Keratinocyte (primary cell): Measurements from ENCODE around the gene CRABP1. TPM values are rescaled to one million over a fixed set of nuclear protein-coding genes. Genes with fewer than 3 reads are reported as not detected.

Source experiments
- DNase-seq: peaks from one replicate; pipeline ENCODE4 v3.0.0-alpha.2; 2011; ENCODE audit warnings: low read depth, missing footprints, low spot score
- FAIRE-seq: peaks from 2 replicates; lab custom pipeline; 2011; peaks lifted over from hg19 to GRCh38; lab: Jason Lieb, UNC
- H2AFZ ChIP-seq: 2 replicates; pipeline ENCODE4 v1.6.0; 2012; ENCODE audit warnings: low read length, control low read depth, inconsistent platforms; ENCODE audit not compliant: control insufficient read depth
- H3K27ac ChIP-seq: 2 replicates; pipeline ENCODE4 v1.5.1; 2011; ENCODE audit warnings: low read length; ENCODE audit not compliant: control insufficient read depth, insufficient read depth
- H3K27me3 ChIP-seq: 3 replicates; pipeline ENCODE4 v1.6.0; 2011; ENCODE audit warnings: low read length; ENCODE audit not compliant: control insufficient read depth, insufficient read depth; ENCODE audit errors: extremely low read depth
- H3K36me3 ChIP-seq, 2 experiments: 2 replicates in 1 of 2; 3 replicates in 1 of 2; pipeline ENCODE4 v1.5.1; 2011; ENCODE audit warnings: low read length in 2 of 2, mild to moderate bottlenecking in 1 of 2; ENCODE audit not compliant: control insufficient read depth in 2 of 2, insufficient read depth in 2 of 2; ENCODE audit errors: extremely low read depth in 1 of 2
- H3K4me1 ChIP-seq: 3 replicates; pipeline ENCODE4 v1.5.1; 2011; ENCODE audit warnings: low read length; ENCODE audit not compliant: control insufficient read depth, insufficient read depth; ENCODE audit errors: extremely low read depth
- H3K4me2 ChIP-seq: 3 replicates; pipeline ENCODE4 v1.6.0; 2011; ENCODE audit warnings: low read depth, low read length; ENCODE audit not compliant: control insufficient read depth, insufficient read depth; ENCODE audit errors: extremely low read depth
- H3K4me3 ChIP-seq, 3 experiments: fragments of 200-600 bp in 1 of 3; sonication (generic) in 1 of 3; 2 replicates in 2 of 3; 3 replicates in 1 of 3; pipeline ENCODE4 v1.5.1; 2011 to 2016; ENCODE audit warnings: low read length in 3 of 3, mild to moderate bottlenecking in 3 of 3, control low read depth in 2 of 3, inconsistent platforms in 1 of 3, low read depth in 1 of 3, mixed read lengths in 1 of 3, mixed run types in 1 of 3, moderate library complexity in 1 of 3; ENCODE audit not compliant: control insufficient read depth in 2 of 3, insufficient read depth in 2 of 3; ENCODE audit errors: extremely low read depth in 1 of 3
- H3K79me2 ChIP-seq: 2 replicates; pipeline ENCODE4 v1.6.0; 2012; ENCODE audit warnings: low read length; ENCODE audit not compliant: control insufficient read depth, insufficient read depth
- H3K9ac ChIP-seq: 3 replicates; pipeline ENCODE4 v1.6.0; 2011; ENCODE audit warnings: low read length; ENCODE audit not compliant: control insufficient read depth, insufficient read depth; ENCODE audit errors: extremely low read depth
- H3K9me1 ChIP-seq: 3 replicates; pipeline ENCODE4 v1.6.0; 2011; ENCODE audit warnings: low read length; ENCODE audit not compliant: control insufficient read depth, insufficient read depth; ENCODE audit errors: extremely low read depth
- H3K9me3 ChIP-seq: 2 replicates; pipeline ENCODE4 v1.5.1; 2012; ENCODE audit warnings: low read depth, low read length; ENCODE audit not compliant: control insufficient read depth
- H4K20me1 ChIP-seq: 3 replicates; pipeline ENCODE4 v1.6.0; 2011; ENCODE audit warnings: low read length; ENCODE audit not compliant: control insufficient read depth, insufficient read depth; ENCODE audit errors: extremely low read depth
- CTCF ChIP-seq, 3 experiments: IDR thresholded peaks in 1 of 3; conservative IDR thresholded peaks in 1 of 3; optimal IDR thresholded peaks in 1 of 3; 2 replicates in 2 of 3; 3 replicates in 1 of 3; pipeline versions ENCODE3 to v1.5.1; 2011; ENCODE audit warnings: low read length in 3 of 3, mild to moderate bottlenecking in 3 of 3, moderate library complexity in 2 of 3, control low read depth in 1 of 3, inconsistent platforms in 1 of 3; ENCODE audit not compliant: insufficient read depth in 2 of 3; ENCODE audit errors: extremely low read depth in 1 of 3
- EZH2 ChIP-seq: IDR thresholded peaks from one replicate; pipeline ENCODE4 v1.6.1; 2012; ENCODE audit warnings: inconsistent platforms, mild to moderate bottlenecking, low read length, moderate library complexity
- dilution Hi-C: fragments of 300-500 bp; cut with MboI; formaldehyde crosslinking; loops from one replicate; pipeline ENCODE4 v1.7.0; 2020; ENCODE audit warnings: low sequenced_read_pairs; ENCODE audit not compliant: extremely low pct_ligation_motif_present
- polyA plus RNA-seq, 5 experiments: library from polyadenylated mRNA; depleted of rRNA in 3 of 5; stranded (reverse) in 3 of 5; stranded (forward) in 1 of 5; unstranded in 1 of 5; fragments of >200 nt; gene quantifications; 1 replicate in 1 of 5; 2 replicates in 3 of 5; 3 replicates in 1 of 5; pipeline versions ENCODE4 v1.2.1 to v1.2.3, GENCODE V29; 2011 to 2012; ENCODE audit warnings: missing spikeins in 2 of 5, low read depth in 1 of 5, low replicate concordance in 1 of 5

CRABP1 gene
- polyA plus RNA-seq, 1 donor (not counting 4 experiments of a cell fraction or from before 2014, with no cell fraction given), result not detected

- no peak for FAIRE-seq
- DNase-seq, result peak; percentile 45
Measured at GRCh38 chr15:78299101-78299930, 40.8 kb upstream of the CRABP1 start, which contains the start of gene SKIC8. SKIC8 (minus strand) TSS chr15:78299609; CDS start chr15:78295686, 3,923 bp downstream.

GRCh38 chr15:78301326-78301725 is 38.8 kb upstream of the CRABP1 start:
- Histone ChIP-seq H3K4me2 (no peak overlapping the region), H3K9me3 (no peaks in the 10 kb centered on the region), H3K4me3 (no peak overlapping the region), H3K79me2 (peaks cover 29% of the 10 kb centered on the region), H3K9me1 (no peaks in the 10 kb centered on the region), H4K20me1 (no peaks in the 10 kb centered on the region), H2AFZ (no peak overlapping the region), H3K36me3 (no peaks in the 10 kb centered on the region), H3K4me1 (peaks cover 7% of the 10 kb centered on the region), H3K27me3 (no peaks in the 10 kb centered on the region), H3K9ac (no peak overlapping the region), H3K27ac (no peak overlapping the region)
- TF ChIP-seq EZH2 (no peak), CTCF (optimal IDR thresholded peaks at IDR 0.05 in 1 of 3, IDR thresholded peaks at IDR 0.05 in 1 of 3, conservative IDR thresholded peaks at IDR 0.05 in 1 of 3; ENCODE audit: extremely low read depth in 1 of 3, insufficient read depth in 2 of 3, low read length in 3 of 3) (no peak)
- no peak for FAIRE-seq
- dilution Hi-C loops, result no loop called here
- no peak for DNase-seq

More at GRCh38 chr15:78299101-78299930, 40.8 kb upstream of the CRABP1 start, which contains the start of gene SKIC8:
- peak within 1 kb of the TSS; percentile 94 for H3K4me2 ChIP-seq
- peaks cover 7% of the 10 kb centered on the region for H3K4me1 ChIP-seq
- peaks cover 37% of the 10 kb centered on the region for H3K79me2 ChIP-seq
- H4K20me1 ChIP-seq, result no peaks in the 10 kb centered on the region
- no peaks in the 10 kb centered on the region for H3K9me1 ChIP-seq
- peak within 1 kb of the TSS; percentile 93 for H3K27ac ChIP-seq
- H3K4me3 ChIP-seq, result peak within 1 kb of the TSS; percentile 83 to 98 (median 86)
- H3K9ac ChIP-seq, result peak within 1 kb of the TSS; percentile 94
- no peaks in the 10 kb centered on the region for H3K27me3 ChIP-seq
- no peaks in the 10 kb centered on the region for H3K9me3 ChIP-seq
- dilution Hi-C loops, result no loop called here
- TF ChIP-seq CTCF (optimal IDR thresholded peaks at IDR 0.05 in 1 of 3, IDR thresholded peaks at IDR 0.05 in 1 of 3, conservative IDR thresholded peaks at IDR 0.05 in 1 of 3; ENCODE audit: extremely low read depth in 1 of 3, insufficient read depth in 2 of 3, low read length in 3 of 3) (peak in 1 of 3 experiments; percentile 4), EZH2 (no peak)
- H3K36me3 ChIP-seq, result peaks cover 3 to 6% of the 10 kb centered on the region in 2 experiments
- peak within 1 kb of the TSS; percentile 97 for H2AFZ ChIP-seq
